ENCODE data around the gene TMUB1.
"Not testable (repeated sequence)": the region's sequence is repeated elsewhere in the genome, so short reads cannot be mapped to it uniquely, and the experiment has no call there.

The TMUB1 gene

GRCh38 chr7:151053096-151053495 is 30.2 kb downstream of the TMUB1 start:
- DNase-seq (ENCODE audit: low read depth) = no peak

GRCh38 chr7:151051108-151051507 is 32.2 kb downstream of the TMUB1 start:
- peak; percentile 16 for DNase-seq (ENCODE audit: low read depth)

GRCh38 chr7:151048911-151049463 is 34.3 kb downstream of the TMUB1 start:
- no peak for DNase-seq (ENCODE audit: low read depth)

GRCh38 chr7:151047976-151048815 is 35.1 kb downstream of the TMUB1 start, which contains the start of gene ASIC3:
Gene ASIC3 (plus strand): TSS chr7:151048531. CDS start chr7:151048886, 355 bp downstream.
- no peak for DNase-seq (ENCODE audit: low read depth)

- DNase-seq (ENCODE audit: low read depth) = no peak
Observed at GRCh38 chr7:151046603-151047573, 36.4 kb downstream of the TMUB1 start.

GRCh38 chr7:151045967-151046366 is 37.3 kb downstream of the TMUB1 start:
- DNase-seq (ENCODE audit: low read depth) = no peak

GRCh38 chr7:151045262-151045661 is 38.0 kb downstream of the TMUB1 start:
- DNase-seq (ENCODE audit: low read depth) = no peak

GRCh38 chr7:151043959-151044358 is 39.3 kb downstream of the TMUB1 start:
- no peak for DNase-seq (ENCODE audit: low read depth)

GRCh38 chr7:151043449-151043848 is 39.8 kb downstream of the TMUB1 start:
- DNase-seq (ENCODE audit: low read depth) = not testable (repeated sequence)

GRCh38 chr7:151040616-151041375 is 42.5 kb downstream of the TMUB1 start:
- DNase-seq (ENCODE audit: low read depth) = no peak

- DNase-seq (ENCODE audit: low read depth) = no peak
Observed at GRCh38 chr7:151039850-151040548, 43.3 kb downstream of the TMUB1 start.

- peak; percentile 24 for DNase-seq (ENCODE audit: low read depth)
Observed at GRCh38 chr7:151038951-151039849, 44.1 kb downstream of the TMUB1 start.

- no peak for DNase-seq (ENCODE audit: low read depth)
Observed at GRCh38 chr7:151035902-151036301, 47.4 kb downstream of the TMUB1 start.

- DNase-seq (ENCODE audit: low read depth) = no peak
Observed at GRCh38 chr7:151035026-151035717, 48.1 kb downstream of the TMUB1 start.

GRCh38 chr7:151034312-151035025 is 48.8 kb downstream of the TMUB1 start:
- no peak for DNase-seq (ENCODE audit: low read depth)

- no peak for DNase-seq (ENCODE audit: low read depth)
Observed at GRCh38 chr7:151033864-151034249, 49.4 kb downstream of the TMUB1 start.

- DNase-seq (ENCODE audit: low read depth) = no peak
Observed at GRCh38 chr7:151032936-151033863, 50.1 kb downstream of the TMUB1 start.

All from T-helper 22 cell (primary cell).